Measurements from ENCODE around the gene PNKP. TPM values are rescaled to one million over a fixed set of nuclear protein-coding genes. Genes with fewer than 3 reads are reported as not detected.

Gene PNKP
- polyA plus RNA-seq, 2 donors = 27.5 to 65.1 TPM

GRCh38 chr19:49861541-49862378 lies 5.6 kb downstream of the PNKP start:
- WGBS, 2 donors = 70 to 74% methylated on average over 60 of the region's 60 CpGs
- Histone ChIP-seq H3K4me1 (ENCODE audit: control insufficient read depth in 2 of 2, insufficient read depth in 2 of 2, low read length in 1 of 2) (peaks cover 0 to 8% of the 10 kb centered on the region in 2 donors), H3K27ac (ENCODE audit: low read depth in 2 of 2, low read length in 1 of 2) (peak overlapping the region in 1 of 2 donors; percentile 8), H3K4me3 (ENCODE audit: low read depth in 1 of 2, low read length in 2 of 2) (no peak overlapping the region), H3K27me3 (ENCODE audit: control insufficient read depth in 1 of 2, insufficient read depth in 2 of 2, low read length in 2 of 2) (no peaks in the 10 kb centered on the region), H3K9me3 (ENCODE audit: control insufficient read depth in 2 of 2, insufficient read depth in 1 of 2, low read depth in 1 of 2, low read length in 1 of 2) (no peaks in the 10 kb centered on the region), H3K36me3 (ENCODE audit: control insufficient read depth in 2 of 2, insufficient read depth in 2 of 2, low read length in 1 of 2) (peaks cover 9 to 54% of the 10 kb centered on the region in 2 donors)

GRCh38 chr19:49861107-49861506 lies 6.3 kb downstream of the PNKP start:
- no peak overlapping the region for H3K4me3 ChIP-seq (ENCODE audit: low read depth in 1 of 2, low read length in 2 of 2)
- H3K36me3 ChIP-seq (ENCODE audit: control insufficient read depth in 2 of 2, insufficient read depth in 2 of 2, low read length in 1 of 2) = peaks cover 9 to 57% of the 10 kb centered on the region in 2 donors

GRCh38 chr19:49860336-49861102 lies 6.9 kb downstream of the PNKP start:
- H3K4me1 ChIP-seq (ENCODE audit: control insufficient read depth in 2 of 2, insufficient read depth in 2 of 2, low read length in 1 of 2) = peaks cover 0 to 8% of the 10 kb centered on the region in 2 donors
- peak overlapping the region in 1 of 2 donors; percentile 51 for H3K27ac ChIP-seq (ENCODE audit: low read depth in 2 of 2, low read length in 1 of 2)
- no peaks in the 10 kb centered on the region for H3K27me3 ChIP-seq (ENCODE audit: control insufficient read depth in 1 of 2, insufficient read depth in 2 of 2, low read length in 2 of 2)
- H3K36me3 ChIP-seq (ENCODE audit: control insufficient read depth in 2 of 2, insufficient read depth in 2 of 2, low read length in 1 of 2) = peaks cover 9 to 59% of the 10 kb centered on the region in 2 donors
- WGBS, 2 donors = 68 to 79% methylated on average over 17 of the region's 17 CpGs
- H3K4me3 ChIP-seq (ENCODE audit: low read depth in 1 of 2, low read length in 2 of 2) = no peak overlapping the region
- H3K9me3 ChIP-seq (ENCODE audit: control insufficient read depth in 2 of 2, insufficient read depth in 1 of 2, low read depth in 1 of 2, low read length in 1 of 2) = no peaks in the 10 kb centered on the region

More at GRCh38 chr19:49861107-49861506, 6.3 kb downstream of the PNKP start:
- no peaks in the 10 kb centered on the region for H3K27me3 ChIP-seq (ENCODE audit: control insufficient read depth in 1 of 2, insufficient read depth in 2 of 2, low read length in 2 of 2)
- H3K27ac ChIP-seq (ENCODE audit: low read depth in 2 of 2, low read length in 1 of 2) = peak overlapping the region; percentile 8 to 51
- WGBS, 2 donors = 30 to 34% methylated on average over 13 of the region's 13 CpGs
- H3K9me3 ChIP-seq (ENCODE audit: control insufficient read depth in 2 of 2, insufficient read depth in 1 of 2, low read depth in 1 of 2, low read length in 1 of 2) = no peaks in the 10 kb centered on the region
- H3K4me1 ChIP-seq (ENCODE audit: control insufficient read depth in 2 of 2, insufficient read depth in 2 of 2, low read length in 1 of 2) = peaks cover 0 to 8% of the 10 kb centered on the region in 2 donors

- Histone ChIP-seq H3K9me3 (ENCODE audit: control insufficient read depth in 2 of 2, insufficient read depth in 1 of 2, low read depth in 1 of 2, low read length in 1 of 2) (no peaks in the 10 kb centered on the region), H3K4me1 (ENCODE audit: control insufficient read depth in 2 of 2, insufficient read depth in 2 of 2, low read length in 1 of 2) (peaks cover 0 to 5% of the 10 kb centered on the region in 2 donors), H3K27ac (ENCODE audit: low read depth in 2 of 2, low read length in 1 of 2) (no peak overlapping the region), H3K27me3 (ENCODE audit: control insufficient read depth in 1 of 2, insufficient read depth in 2 of 2, low read length in 2 of 2) (no peaks in the 10 kb centered on the region), H3K4me3 (ENCODE audit: low read depth in 1 of 2, low read length in 2 of 2) (no peak overlapping the region), H3K36me3 (ENCODE audit: control insufficient read depth in 2 of 2, insufficient read depth in 2 of 2, low read length in 1 of 2) (peaks cover 9 to 66% of the 10 kb centered on the region in 2 donors)
- WGBS, 2 donors = 81 to 83% methylated on average over 22 of the region's 22 CpGs
Observed at GRCh38 chr19:49859682-49860335, 7.6 kb downstream of the PNKP start.

GRCh38 chr19:49858088-49858985 lies 9.0 kb downstream of the PNKP start:
- WGBS, 2 donors = 85 to 88% methylated on average over 37 of the region's 37 CpGs
- Histone ChIP-seq H3K27me3 (ENCODE audit: control insufficient read depth in 1 of 2, insufficient read depth in 2 of 2, low read length in 2 of 2) (no peaks in the 10 kb centered on the region), H3K4me1 (ENCODE audit: control insufficient read depth in 2 of 2, insufficient read depth in 2 of 2, low read length in 1 of 2) (peaks cover 0 to 10% of the 10 kb centered on the region in 2 donors), H3K9me3 (ENCODE audit: control insufficient read depth in 2 of 2, insufficient read depth in 1 of 2, low read depth in 1 of 2, low read length in 1 of 2) (no peaks in the 10 kb centered on the region), H3K36me3 (ENCODE audit: control insufficient read depth in 2 of 2, insufficient read depth in 2 of 2, low read length in 1 of 2) (peaks cover 9 to 59% of the 10 kb centered on the region in 2 donors), H3K4me3 (ENCODE audit: low read depth in 1 of 2, low read length in 2 of 2) (no peak overlapping the region), H3K27ac (ENCODE audit: low read depth in 2 of 2, low read length in 1 of 2) (no peak overlapping the region)

GRCh38 chr19:49857838-49858087 lies 9.6 kb downstream of the PNKP start:
- Histone ChIP-seq H3K27me3 (ENCODE audit: control insufficient read depth in 1 of 2, insufficient read depth in 2 of 2, low read length in 2 of 2) (no peaks in the 10 kb centered on the region), H3K9me3 (ENCODE audit: control insufficient read depth in 2 of 2, insufficient read depth in 1 of 2, low read depth in 1 of 2, low read length in 1 of 2) (no peaks in the 10 kb centered on the region), H3K4me3 (ENCODE audit: low read depth in 1 of 2, low read length in 2 of 2) (no peak overlapping the region), H3K4me1 (ENCODE audit: control insufficient read depth in 2 of 2, insufficient read depth in 2 of 2, low read length in 1 of 2) (peaks cover 0 to 12% of the 10 kb centered on the region in 2 donors), H3K27ac (ENCODE audit: low read depth in 2 of 2, low read length in 1 of 2) (no peak overlapping the region), H3K36me3 (ENCODE audit: control insufficient read depth in 2 of 2, insufficient read depth in 2 of 2, low read length in 1 of 2) (peaks cover 9 to 55% of the 10 kb centered on the region in 2 donors)
- 81 to 85% methylated on average over 5 of the region's 5 CpGs for WGBS, 2 donors

GRCh38 chr19:49857061-49857837 lies 10.1 kb downstream of the PNKP start:
- Histone ChIP-seq H3K4me1 (ENCODE audit: control insufficient read depth in 2 of 2, insufficient read depth in 2 of 2, low read length in 1 of 2) (peaks cover 0 to 17% of the 10 kb centered on the region in 2 donors), H3K27me3 (ENCODE audit: control insufficient read depth in 1 of 2, insufficient read depth in 2 of 2, low read length in 2 of 2) (no peaks in the 10 kb centered on the region), H3K36me3 (ENCODE audit: control insufficient read depth in 2 of 2, insufficient read depth in 2 of 2, low read length in 1 of 2) (peaks cover 9 to 51% of the 10 kb centered on the region in 2 donors), H3K4me3 (ENCODE audit: low read depth in 1 of 2, low read length in 2 of 2) (no peak overlapping the region), H3K27ac (ENCODE audit: low read depth in 2 of 2, low read length in 1 of 2) (no peak overlapping the region), H3K9me3 (ENCODE audit: control insufficient read depth in 2 of 2, insufficient read depth in 1 of 2, low read depth in 1 of 2, low read length in 1 of 2) (no peaks in the 10 kb centered on the region)
- 86% methylated on average over 23 to 26 of the region's 26 CpGs for WGBS, 2 donors

GRCh38 chr19:49856574-49857021 lies 10.8 kb downstream of the PNKP start:
- Histone ChIP-seq H3K9me3 (ENCODE audit: control insufficient read depth in 2 of 2, insufficient read depth in 1 of 2, low read depth in 1 of 2, low read length in 1 of 2) (no peaks in the 10 kb centered on the region), H3K36me3 (ENCODE audit: control insufficient read depth in 2 of 2, insufficient read depth in 2 of 2, low read length in 1 of 2) (peaks cover 9 to 48% of the 10 kb centered on the region in 2 donors), H3K27ac (ENCODE audit: low read depth in 2 of 2, low read length in 1 of 2) (no peak overlapping the region), H3K4me3 (ENCODE audit: low read depth in 1 of 2, low read length in 2 of 2) (no peak overlapping the region), H3K4me1 (ENCODE audit: control insufficient read depth in 2 of 2, insufficient read depth in 2 of 2, low read length in 1 of 2) (peaks cover 0 to 21% of the 10 kb centered on the region in 2 donors), H3K27me3 (ENCODE audit: control insufficient read depth in 1 of 2, insufficient read depth in 2 of 2, low read length in 2 of 2) (no peaks in the 10 kb centered on the region)
- WGBS, 2 donors = 89 to 90% methylated on average over 12 to 18 of the region's 18 CpGs
